A172 (cell line): ENCODE measurements around the gene DLX5. TPM values are rescaled to one million over a fixed set of nuclear protein-coding genes. Genes with fewer than 3 reads are reported as not detected.

Experiments used
- DNase-seq: peaks from one replicate; pipeline ENCODE4 v3.0.0-alpha.2; 2015; ENCODE audit warnings: low spot score
- total RNA-seq: library from RNA; depleted of rRNA; stranded (reverse); fragments of >200 nt; shearing (Covaris generic); gene quantifications from 2 replicates; pipeline ENCODE4 v1.2.3, GENCODE V29; 2014

Gene DLX5
- total RNA-seq, 1 experiment from 2014 or later = not detected

GRCh38 chr7:97018126-97018601 is 6.5 kb downstream of the DLX5 start:
- no peak for DNase-seq

- no peak for DNase-seq
These were observed 7.2 kb downstream of the DLX5 start for GRCh38 chr7:97017192-97018125.

- DNase-seq = no peak
These were observed 8.0 kb downstream of the DLX5 start for GRCh38 chr7:97016381-97017191.

GRCh38 chr7:97015756-97016380 is 8.8 kb downstream of the DLX5 start:
- DNase-seq = no peak

GRCh38 chr7:97015279-97015678 is 9.4 kb downstream of the DLX5 start:
- no peak for DNase-seq

- DNase-seq = no peak
These were observed 10.4 kb downstream of the DLX5 start for GRCh38 chr7:97014145-97014750.

- no peak for DNase-seq
These were observed 10.8 kb downstream of the DLX5 start for GRCh38 chr7:97013845-97014134.

GRCh38 chr7:97013134-97013844 is 11.3 kb downstream of the DLX5 start:
- DNase-seq = no peak

- no peak for DNase-seq
These were observed 12.1 kb downstream of the DLX5 start for GRCh38 chr7:97012365-97013133.

GRCh38 chr7:97011536-97012364 is 12.9 kb downstream of the DLX5 start:
- DNase-seq = no peak

- DNase-seq = no peak
These were observed 13.5 kb downstream of the DLX5 start for GRCh38 chr7:97011104-97011503.

- no peak for DNase-seq
These were observed 14.6 kb downstream of the DLX5 start for GRCh38 chr7:97009753-97010732.

- DNase-seq = no peak
These were observed 16.2 kb downstream of the DLX5 start for GRCh38 chr7:97008275-97008917.

- no peak for DNase-seq
These were observed 17.1 kb downstream of the DLX5 start for GRCh38 chr7:97007583-97007861.

- no peak for DNase-seq
These were observed 17.6 kb downstream of the DLX5 start for GRCh38 chr7:97006816-97007582.

GRCh38 chr7:97006055-97006815 is 18.4 kb downstream of the DLX5 start:
- no peak for DNase-seq
